Lung microvascular endothelial cell (primary cell): ENCODE data around the gene RGS6. TPM values are rescaled to one million over a fixed set of nuclear protein-coding genes. Genes with fewer than 3 reads are reported as not detected.

Source experiments
- DNase-seq, 2 donors: peaks; one replicate each; pipeline versions ENCODE4 v3.0.0 to v3.0.0-alpha.2; 2010; ENCODE audit warnings: low read depth in 2 of 2
- total RNA-seq: library from RNA; depleted of rRNA; stranded (reverse); fragments of >200 nt; gene quantifications from 2 replicates; pipeline ENCODE4 v1.2.1, GENCODE V29; 2014

The RGS6 gene
- total RNA-seq, 1 donor from 2014 or later, result not detected

- no peak for DNase-seq
These were observed 143.6 kb downstream of the RGS6 start for GRCh38 chr14:72075649-72076334.

GRCh38 chr14:72081137-72081536, 148.9 kb downstream of the RGS6 start:
- DNase-seq, result no peak

- DNase-seq, result no peak
These were observed 152.7 kb downstream of the RGS6 start for GRCh38 chr14:72084935-72085334.

- DNase-seq, result no peak
These were observed 157.4 kb downstream of the RGS6 start for GRCh38 chr14:72089625-72090024.

GRCh38 chr14:72094844-72095582, 162.8 kb downstream of the RGS6 start:
- no peak for DNase-seq

GRCh38 chr14:72097173-72097783, 165.0 kb downstream of the RGS6 start:
- DNase-seq, result no peak

GRCh38 chr14:72098210-72098609, 166.0 kb downstream of the RGS6 start:
- DNase-seq, result no peak

GRCh38 chr14:72099566-72099965, 167.3 kb downstream of the RGS6 start:
- DNase-seq, result no peak

- no peak for DNase-seq
These were observed 171.9 kb downstream of the RGS6 start for GRCh38 chr14:72104011-72104613.

- DNase-seq, result no peak
These were observed 179.7 kb downstream of the RGS6 start for GRCh38 chr14:72111911-72112310.

GRCh38 chr14:72118841-72119240, 186.6 kb downstream of the RGS6 start:
- no peak for DNase-seq

GRCh38 chr14:72120315-72120714, 188.1 kb downstream of the RGS6 start:
- no peak for DNase-seq

- no peak for DNase-seq
These were observed 191.5 kb downstream of the RGS6 start for GRCh38 chr14:72123755-72124154.

- DNase-seq, result no peak
These were observed 191.9 kb downstream of the RGS6 start for GRCh38 chr14:72124171-72124570.

- DNase-seq, result no peak
These were observed 193.9 kb downstream of the RGS6 start for GRCh38 chr14:72126091-72126490.

- DNase-seq, result no peak
These were observed 194.3 kb downstream of the RGS6 start for GRCh38 chr14:72126561-72126960.

- no peak for DNase-seq
These were observed 196.4 kb downstream of the RGS6 start for GRCh38 chr14:72128629-72129028.

- DNase-seq, result no peak
These were observed 197.1 kb downstream of the RGS6 start for GRCh38 chr14:72129291-72129690.

GRCh38 chr14:72141084-72141483, 208.9 kb downstream of the RGS6 start:
- DNase-seq, result no peak

GRCh38 chr14:72142328-72142727, 210.1 kb downstream of the RGS6 start:
- DNase-seq, result no peak

GRCh38 chr14:72146241-72146640, 214.0 kb downstream of the RGS6 start:
- no peak for DNase-seq

- DNase-seq, result no peak
These were observed 222.6 kb downstream of the RGS6 start for GRCh38 chr14:72154645-72155378.
